Melanocyte of skin (primary cell): ENCODE data around the gene BTN1A1. TPM values are rescaled to one million over a fixed set of nuclear protein-coding genes. Genes with fewer than 3 reads are reported as not detected.

ENCODE experiments used
- small RNA-seq, 2 donors: library from RNA; depleted of rRNA; stranded (forward); fragments of <200 nt; gene quantifications; one replicate each; pipeline ENCODE3, GENCODE V24; 2012
- total RNA-seq, 2 donors: library from RNA; depleted of rRNA; stranded (reverse); fragments of >200 nt; gene quantifications; 2 replicates each; pipeline ENCODE4 v1.2.3, GENCODE V29; 2012

Gene BTN1A1, protein sequence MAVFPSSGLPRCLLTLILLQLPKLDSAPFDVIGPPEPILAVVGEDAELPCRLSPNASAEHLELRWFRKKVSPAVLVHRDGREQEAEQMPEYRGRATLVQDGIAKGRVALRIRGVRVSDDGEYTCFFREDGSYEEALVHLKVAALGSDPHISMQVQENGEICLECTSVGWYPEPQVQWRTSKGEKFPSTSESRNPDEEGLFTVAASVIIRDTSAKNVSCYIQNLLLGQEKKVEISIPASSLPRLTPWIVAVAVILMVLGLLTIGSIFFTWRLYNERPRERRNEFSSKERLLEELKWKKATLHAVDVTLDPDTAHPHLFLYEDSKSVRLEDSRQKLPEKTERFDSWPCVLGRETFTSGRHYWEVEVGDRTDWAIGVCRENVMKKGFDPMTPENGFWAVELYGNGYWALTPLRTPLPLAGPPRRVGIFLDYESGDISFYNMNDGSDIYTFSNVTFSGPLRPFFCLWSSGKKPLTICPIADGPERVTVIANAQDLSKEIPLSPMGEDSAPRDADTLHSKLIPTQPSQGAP
- total RNA-seq, result not detected

DNA sequence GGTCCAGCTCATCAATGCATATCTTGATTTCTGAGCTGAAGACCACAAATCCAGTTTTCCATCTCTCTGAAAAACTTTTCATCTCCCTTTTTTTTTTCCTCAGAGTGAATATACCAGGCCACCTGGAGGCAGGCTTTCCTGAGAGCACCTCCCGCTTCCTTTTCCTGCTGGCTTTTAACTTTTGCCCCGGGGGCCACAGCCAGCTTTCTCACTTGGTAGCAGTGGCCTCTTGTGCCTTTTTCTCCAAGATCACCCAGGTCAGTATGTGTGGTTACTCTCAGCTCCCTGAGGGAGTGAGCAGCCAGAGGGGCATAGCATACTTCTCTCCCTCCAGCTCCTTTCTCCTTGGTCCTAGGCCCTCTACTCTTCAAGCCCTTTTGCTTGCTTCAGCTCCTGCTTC, at the start of gene BTN1A1:
BTN1A1 (plus strand) TSS at position 202 of the 400 bp plus-strand sequence. CDS start 984 bp downstream, outside the sequence.

DNA sequence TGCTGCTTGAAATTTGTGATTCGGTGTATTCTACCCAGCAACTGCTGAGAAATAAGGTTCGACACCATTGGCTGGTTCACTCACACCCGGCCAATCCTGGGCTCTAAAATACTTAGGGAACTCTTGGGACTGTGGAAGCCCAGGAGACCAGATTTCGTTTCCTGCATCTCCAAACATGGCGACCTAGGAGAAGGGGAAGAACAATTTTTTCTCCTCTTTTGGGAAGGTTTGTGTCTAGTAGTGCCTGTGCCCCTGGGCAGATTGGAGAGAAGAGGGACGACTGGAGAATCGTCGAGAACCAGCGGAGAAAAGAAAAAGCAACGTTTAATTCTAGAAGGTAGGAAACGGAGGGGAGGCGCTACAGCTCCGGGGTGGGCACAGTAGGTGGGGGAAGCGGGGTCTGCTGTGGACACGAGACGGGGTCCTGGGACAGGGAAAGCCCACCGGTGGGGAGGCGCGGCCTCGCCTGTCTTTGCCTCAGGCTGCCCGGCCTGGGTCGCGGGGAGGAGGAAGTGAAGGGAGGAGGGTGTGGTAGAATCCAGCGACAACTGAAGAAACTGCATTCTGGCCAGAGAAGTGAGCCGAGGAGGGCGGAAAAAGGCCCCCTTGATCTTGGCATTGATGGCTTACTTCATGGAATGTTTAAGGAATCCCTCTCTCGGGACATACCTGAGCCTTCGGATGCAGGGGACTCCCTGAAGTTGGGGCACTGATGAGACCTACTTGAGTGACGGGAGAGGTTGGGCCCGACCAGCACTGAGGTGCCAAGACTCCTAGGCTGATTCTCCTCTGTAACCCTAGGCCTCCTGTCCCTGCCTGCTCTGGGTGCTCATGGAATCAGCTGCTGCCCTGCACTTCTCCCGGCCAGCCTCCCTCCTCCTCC, 42.1 kb upstream of the BTN1A1 start, which contains the start of gene BTN2A1:
BTN2A1 (plus strand) TSS at position 150 of the 883 bp plus-strand sequence; CDS start at position 832, 682 bp downstream.

DNA sequence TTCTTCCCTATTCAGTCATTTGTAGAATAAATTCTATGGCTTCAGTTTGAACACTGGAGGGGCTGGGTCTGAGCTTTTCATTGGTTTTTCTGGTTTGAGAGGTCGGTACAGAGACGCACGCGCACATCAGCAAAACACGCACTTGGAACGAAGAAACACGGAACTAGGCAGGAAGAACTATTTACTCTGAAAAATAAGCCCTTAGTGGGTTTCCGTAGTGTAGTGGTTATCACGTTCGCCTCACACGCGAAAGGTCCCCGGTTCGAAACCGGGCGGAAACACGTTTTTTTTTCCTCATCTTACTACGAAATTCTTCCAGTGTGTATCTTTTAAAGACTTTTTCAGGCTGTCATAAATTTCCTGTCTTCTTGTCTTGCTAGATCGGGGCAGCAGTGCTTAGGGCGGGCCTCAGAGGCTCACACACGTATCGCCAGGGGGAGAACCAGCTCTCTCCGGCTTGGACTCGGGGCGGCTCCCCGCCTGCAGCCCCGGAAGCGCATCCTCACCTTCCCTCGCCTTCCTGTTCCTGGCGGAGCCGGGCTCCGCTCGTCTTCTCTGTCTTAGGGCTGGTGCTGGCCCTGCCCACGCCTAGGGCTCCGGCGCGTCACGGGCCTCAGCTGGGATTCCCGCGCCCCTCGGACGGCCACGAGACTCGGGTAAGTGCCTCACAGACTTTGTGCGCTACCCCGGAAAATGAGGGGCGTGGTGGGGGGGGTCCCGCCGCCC, 37.9 kb downstream of the BTN1A1 start, which contains the start of gene HMGN4:
HMGN4 (plus strand) TSS at position 521 of the 726 bp plus-strand sequence. CDS start 6,841 bp downstream, outside the sequence.

Small RNAs within 50 kb of the gene (small RNA-seq; reads per million reads assigned to genes)
- gene RNU6-502P, result 0 reads per million in 2 donors

Other genes starting within 250 kb of the BTN1A1 start
- gene BTN3A2, start 135.1 kb upstream of the BTN1A1 start, total RNA-seq, result 10 to 100 TPM; 52.0 to 57.5 TPM
- gene BTN2A2, start 117.2 kb upstream of the BTN1A1 start, total RNA-seq, result 10 to 100 TPM; 36.3 to 77.4 TPM
- gene BTN3A1, start 98.0 kb upstream of the BTN1A1 start, total RNA-seq, result 10 to 100 TPM; 35.3 to 45.4 TPM
- 10 to 100 TPM; 35.6 to 43.0 TPM for gene BTN3A3, start 59.8 kb upstream of the BTN1A1 start, total RNA-seq
- 10 to 100 TPM; 14.8 to 19.0 TPM for gene BTN2A1, start 42.3 kb upstream of the BTN1A1 start, total RNA-seq
- 10 to 100 TPM; 43.4 to 72.6 TPM for gene HMGN4, start 38.1 kb downstream of the BTN1A1 start, total RNA-seq
- 10 to 100 TPM; 11.4 to 15.7 TPM for gene ABT1, start 96.7 kb downstream of the BTN1A1 start, total RNA-seq
- gene ZNF322, start 159.4 kb downstream of the BTN1A1 start, total RNA-seq, result 10 to 100 TPM; 12.7 to 17.2 TPM